Measurements from ENCODE around the gene LILRB2.

- TF ChIP-seq POLR2A (IDR thresholded peaks at IDR 0.05; ENCODE audit: borderline replicate concordance, extremely low read depth, insufficient read depth, insufficient read length) (no peak), CTCF (IDR thresholded peaks at IDR 0.05 in 2 of 3, conservative IDR thresholded peaks at IDR 0.05 in 1 of 3; ENCODE audit: borderline replicate concordance in 1 of 3, insufficient read depth in 1 of 3, low read depth in 2 of 3, low read length in 2 of 3) (no peak), POLR2AphosphoS5 (IDR thresholded peaks at IDR 0.05; ENCODE audit: low read depth, low read length) (no peak), ZNF274 (IDR thresholded peaks at IDR 0.05; ENCODE audit: low read depth, low read length) (no peak), SIN3A (IDR thresholded peaks at IDR 0.05; ENCODE audit: low read depth) (no peak), CEBPB (IDR thresholded peaks at IDR 0.05; ENCODE audit: low read depth) (no peak), FOSL1 (IDR thresholded peaks at IDR 0.05; ENCODE audit: low read depth) (no peak)
- TF ChIP-seq, protein P1, sequence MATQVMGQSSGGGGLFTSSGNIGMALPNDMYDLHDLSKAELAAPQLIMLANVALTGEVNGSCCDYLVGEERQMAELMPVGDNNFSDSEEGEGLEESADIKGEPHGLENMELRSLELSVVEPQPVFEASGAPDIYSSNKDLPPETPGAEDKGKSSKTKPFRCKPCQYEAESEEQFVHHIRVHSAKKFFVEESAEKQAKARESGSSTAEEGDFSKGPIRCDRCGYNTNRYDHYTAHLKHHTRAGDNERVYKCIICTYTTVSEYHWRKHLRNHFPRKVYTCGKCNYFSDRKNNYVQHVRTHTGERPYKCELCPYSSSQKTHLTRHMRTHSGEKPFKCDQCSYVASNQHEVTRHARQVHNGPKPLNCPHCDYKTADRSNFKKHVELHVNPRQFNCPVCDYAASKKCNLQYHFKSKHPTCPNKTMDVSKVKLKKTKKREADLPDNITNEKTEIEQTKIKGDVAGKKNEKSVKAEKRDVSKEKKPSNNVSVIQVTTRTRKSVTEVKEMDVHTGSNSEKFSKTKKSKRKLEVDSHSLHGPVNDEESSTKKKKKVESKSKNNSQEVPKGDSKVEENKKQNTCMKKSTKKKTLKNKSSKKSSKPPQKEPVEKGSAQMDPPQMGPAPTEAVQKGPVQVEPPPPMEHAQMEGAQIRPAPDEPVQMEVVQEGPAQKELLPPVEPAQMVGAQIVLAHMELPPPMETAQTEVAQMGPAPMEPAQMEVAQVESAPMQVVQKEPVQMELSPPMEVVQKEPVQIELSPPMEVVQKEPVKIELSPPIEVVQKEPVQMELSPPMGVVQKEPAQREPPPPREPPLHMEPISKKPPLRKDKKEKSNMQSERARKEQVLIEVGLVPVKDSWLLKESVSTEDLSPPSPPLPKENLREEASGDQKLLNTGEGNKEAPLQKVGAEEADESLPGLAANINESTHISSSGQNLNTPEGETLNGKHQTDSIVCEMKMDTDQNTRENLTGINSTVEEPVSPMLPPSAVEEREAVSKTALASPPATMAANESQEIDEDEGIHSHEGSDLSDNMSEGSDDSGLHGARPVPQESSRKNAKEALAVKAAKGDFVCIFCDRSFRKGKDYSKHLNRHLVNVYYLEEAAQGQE (IDR thresholded peaks at IDR 0.05; ENCODE audit: low read depth), result no peak
- TF ChIP-seq, protein P2, sequence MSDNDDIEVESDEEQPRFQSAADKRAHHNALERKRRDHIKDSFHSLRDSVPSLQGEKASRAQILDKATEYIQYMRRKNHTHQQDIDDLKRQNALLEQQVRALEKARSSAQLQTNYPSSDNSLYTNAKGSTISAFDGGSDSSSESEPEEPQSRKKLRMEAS (IDR thresholded peaks at IDR 0.05), result no peak
Observed at GRCh38 chr19:54315956-54316355, 35.0 kb upstream of the LILRB2 start.

Measured in HCT116 (cell line).